ENCODE measurements around the gene HDLBP. TPM values are rescaled to one million over a fixed set of nuclear protein-coding genes. Genes with fewer than 3 reads are reported as not detected.
A peak's percentile ranks its signal among the peaks of the same experiment; 100 is the strongest.

The HDLBP gene
- polyA plus RNA-seq, 4 donors: 311 to 400 (median 321) TPM

GRCh38 chr2:241218131-241219029 is 97.1 kb downstream of the HDLBP start:
- DNase-seq (ENCODE audit: low read depth in 4 of 4, low spot score in 3 of 4): peak in 1 of 4 donors; percentile 19

- peak in 3 of 4 donors; percentile 38 to 65 (median 42) for DNase-seq (ENCODE audit: low read depth in 4 of 4, low spot score in 3 of 4)
These were observed 98.0 kb downstream of the HDLBP start for GRCh38 chr2:241217320-241218031.

- DNase-seq (ENCODE audit: low read depth in 4 of 4, low spot score in 3 of 4): no peak
These were observed 99.2 kb downstream of the HDLBP start for GRCh38 chr2:241216211-241216761.

GRCh38 chr2:241215421-241215820 is 100.1 kb downstream of the HDLBP start:
- DNase-seq (ENCODE audit: low read depth in 4 of 4, low spot score in 3 of 4): no peak

GRCh38 chr2:241214766-241215165 is 100.7 kb downstream of the HDLBP start:
- DNase-seq (ENCODE audit: low read depth in 4 of 4, low spot score in 3 of 4): no peak

- no peak for DNase-seq (ENCODE audit: low read depth in 4 of 4, low spot score in 3 of 4)
These were observed 101.3 kb downstream of the HDLBP start for GRCh38 chr2:241214209-241214608.

- no peak for DNase-seq (ENCODE audit: low read depth in 4 of 4, low spot score in 3 of 4)
These were observed 101.9 kb downstream of the HDLBP start for GRCh38 chr2:241213567-241213966.

GRCh38 chr2:241213041-241213440 is 102.4 kb downstream of the HDLBP start:
- no peak for DNase-seq (ENCODE audit: low read depth in 4 of 4, low spot score in 3 of 4)

GRCh38 chr2:241211276-241211675 is 104.2 kb downstream of the HDLBP start:
- DNase-seq (ENCODE audit: low read depth in 4 of 4, low spot score in 3 of 4): no peak

GRCh38 chr2:241209271-241209670 is 106.2 kb downstream of the HDLBP start:
- DNase-seq (ENCODE audit: low read depth in 4 of 4, low spot score in 3 of 4): no peak

GRCh38 chr2:241208058-241208457 is 107.4 kb downstream of the HDLBP start:
- no peak for DNase-seq (ENCODE audit: low read depth in 4 of 4, low spot score in 3 of 4)

- DNase-seq (ENCODE audit: low read depth in 4 of 4, low spot score in 3 of 4): no peak
These were observed 107.8 kb downstream of the HDLBP start for GRCh38 chr2:241207641-241208040.

GRCh38 chr2:241207151-241207550 is 108.3 kb downstream of the HDLBP start:
- no peak for DNase-seq (ENCODE audit: low read depth in 4 of 4, low spot score in 3 of 4)

- DNase-seq (ENCODE audit: low read depth in 4 of 4, low spot score in 3 of 4): no peak
These were observed 110.4 kb downstream of the HDLBP start for GRCh38 chr2:241205086-241205485.

- no peak for DNase-seq (ENCODE audit: low read depth in 4 of 4, low spot score in 3 of 4)
These were observed 111.0 kb downstream of the HDLBP start for GRCh38 chr2:241204490-241204889.

GRCh38 chr2:241204010-241204384 is 111.5 kb downstream of the HDLBP start:
- DNase-seq (ENCODE audit: low read depth in 4 of 4, low spot score in 3 of 4): no peak

- no peak for DNase-seq (ENCODE audit: low read depth in 4 of 4, low spot score in 3 of 4)
These were observed 112.1 kb downstream of the HDLBP start for GRCh38 chr2:241203218-241204009.

GRCh38 chr2:241202681-241203080 is 112.8 kb downstream of the HDLBP start:
- no peak for DNase-seq (ENCODE audit: low read depth in 4 of 4, low spot score in 3 of 4)

- DNase-seq (ENCODE audit: low read depth in 4 of 4, low spot score in 3 of 4): no peak
These were observed 113.2 kb downstream of the HDLBP start for GRCh38 chr2:241202268-241202585.

- DNase-seq (ENCODE audit: low read depth in 4 of 4, low spot score in 3 of 4): no peak
These were observed 113.8 kb downstream of the HDLBP start for GRCh38 chr2:241201445-241202267.

Data from right renal pelvis (tissue), 4 donors.